GM12878 (cell line): ENCODE results near the gene AIDA. TPM values are rescaled to one million over a fixed set of nuclear protein-coding genes. Genes with fewer than 3 reads are reported as not detected.

Source experiments
- ATAC-seq: fragments of 200-7000 bp; cut with Tn5 transposase; 3 replicates; pipeline ENCODE4 v1.9.1; 2020; ENCODE audit warnings: mild to moderate bottlenecking, moderate library complexity
- Bru-seq: library from RNA; stranded (reverse); fragments of 400-500 nt; gene quantifications from one replicate; lab custom pipeline; 2021; lab: Mats Ljungman, UMichigan
- BruChase-seq, 2 experiments: library from RNA; stranded (reverse); fragments of 400-500 nt; gene quantifications; one replicate each; lab custom pipeline; 2021; lab: Mats Ljungman, UMichigan
- BruUV-seq: library from RNA; stranded (reverse); fragments of 400-500 nt; replicated peaks from 2 replicates; lab custom pipeline; 2021; lab: Mats Ljungman, UMichigan
- CTCF ChIA-PET: fragments of 300-600 bp; sonication (Branson Sonifier 250); formaldehyde crosslinking; extraction: SDS; loops from one replicate; lab custom pipeline; 2021; ENCODE audit warnings: inconsistent platforms; lab: Yijun Ruan, JAX
- POLR2A ChIA-PET: fragments of 350-600 bp; formaldehyde crosslinking; extraction: SDS; loops from one replicate; lab custom pipeline; 2021; ENCODE audit warnings: inconsistent platforms; lab: Charles Lee
- RAD21 ChIA-PET: fragments of 300-600 bp; sonication (Branson Sonifier 250); formaldehyde crosslinking; loops from one replicate; lab custom pipeline; 2023; ENCODE audit warnings: antibody characterized with exemption; ENCODE audit not compliant: unreplicated experiment; lab: Charles Lee
- SMC1A ChIA-PET: fragments of 300-600 bp; sonication (Branson Sonifier 250); formaldehyde crosslinking; loops from one replicate; lab custom pipeline; 2023; ENCODE audit not compliant: unreplicated experiment, uncharacterized antibody; lab: Charles Lee
- DNase-seq: peaks from one replicate; pipeline ENCODE4 v3.0.0-alpha.2; 2011; ENCODE audit warnings: low read depth, low spot score
- FAIRE-seq: peaks from 3 replicates; lab custom pipeline; 2011; peaks lifted over from hg19 to GRCh38; lab: Jason Lieb, UNC
- H2AFZ ChIP-seq: 2 replicates; pipeline ENCODE4 v1.6.0; 2011; ENCODE audit warnings: low read depth, low read length, control low read depth; ENCODE audit not compliant: control insufficient read depth
- H3K27ac ChIP-seq: 2 replicates; pipeline ENCODE4 v1.5.1; 2011; ENCODE audit warnings: control low read depth; ENCODE audit not compliant: control insufficient read depth, insufficient read depth
- H3K27me3 ChIP-seq, 2 experiments: replicated peaks in 1 of 2; 2 replicates each; pipeline versions ENCODE4 v1.6.0 to v1.6.1; 2011; ENCODE audit warnings: low read length in 1 of 2; ENCODE audit not compliant: control insufficient read depth in 2 of 2, insufficient read depth in 2 of 2
- H3K36me3 ChIP-seq, 2 experiments: 2 replicates each; pipeline ENCODE4 v1.5.1; 2011; ENCODE audit warnings: low read length in 1 of 2; ENCODE audit not compliant: control insufficient read depth in 2 of 2, insufficient read depth in 2 of 2
- H3K4me1 ChIP-seq: 2 replicates; pipeline ENCODE4 v1.6.1; 2011; ENCODE audit warnings: mild to moderate bottlenecking, low read length, moderate library complexity, mixed read lengths; ENCODE audit not compliant: control insufficient read depth, insufficient read depth
- H3K4me2 ChIP-seq: 2 replicates; pipeline ENCODE4 v1.6.0; 2011; ENCODE audit warnings: control low read depth; ENCODE audit not compliant: control insufficient read depth, insufficient read depth
- H3K4me3 ChIP-seq: fragments of 200-600 bp; sonication (generic); 2 replicates; pipeline ENCODE4 v1.5.1; 2016
- H3K79me2 ChIP-seq: 2 replicates; pipeline ENCODE4 v1.6.0; 2011; ENCODE audit warnings: low read length; ENCODE audit not compliant: control insufficient read depth, insufficient read depth
- H3K9ac ChIP-seq: 2 replicates; pipeline ENCODE4 v1.8.0; 2011; ENCODE audit warnings: low read length, control low read depth, mixed read lengths; ENCODE audit not compliant: control insufficient read depth, insufficient read depth
- H3K9me3 ChIP-seq: replicated peaks from 3 replicates; pipeline ENCODE4 v1.5.1; 2011; ENCODE audit warnings: mild to moderate bottlenecking, low read length; ENCODE audit not compliant: control insufficient read depth, insufficient read depth
- H4K20me1 ChIP-seq: 2 replicates; pipeline ENCODE4 v1.6.0; 2011; ENCODE audit not compliant: control insufficient read depth, insufficient read depth
- CREM ChIP-seq: IDR thresholded peaks from 2 replicates; pipeline ENCODE4 v1.6.1; 2014; ENCODE audit warnings: antibody characterized with exemption, low read depth
- CUX1 ChIP-seq: IDR thresholded peaks from 2 replicates; pipeline ENCODE4 v1.6.1; 2012; ENCODE audit warnings: improper control_type of control experiment, low read depth, low read length; ENCODE audit not compliant: insufficient replicate concordance
- FOS ChIP-seq: IDR thresholded peaks from 3 replicates; pipeline ENCODE4 v1.6.1; 2011; ENCODE audit warnings: borderline replicate concordance; ENCODE audit not compliant: insufficient read length; ENCODE audit errors: extremely low read depth
- FOXM1 ChIP-seq: IDR thresholded peaks from 2 replicates; pipeline ENCODE4 v1.6.1; 2012; ENCODE audit warnings: low read depth, mild to moderate bottlenecking, inconsistent platforms, low read length, moderate library complexity
- IRF4 ChIP-seq: IDR thresholded peaks from 2 replicates; pipeline ENCODE4 v1.6.1; 2011; ENCODE audit warnings: low read depth, low read length
- KDM1A ChIP-seq: fragments of 200-600 bp; sonication (generic); IDR thresholded peaks from 2 replicates; pipeline ENCODE4 v1.6.1; 2016; ENCODE audit warnings: borderline replicate concordance
- NR2F1 ChIP-seq: fragments of 450-650 bp; conservative IDR thresholded peaks from 2 replicates; pipeline ENCODE4 v1.6.1; 2017; ENCODE audit warnings: mild to moderate bottlenecking
- PAX8 ChIP-seq: fragments of 450-650 bp; IDR thresholded peaks from 2 replicates; pipeline ENCODE4 v1.6.1; 2017; ENCODE audit warnings: mild to moderate bottlenecking, moderate library complexity
- RAD51 ChIP-seq: fragments of 450-650 bp; IDR thresholded peaks from 2 replicates; pipeline ENCODE4 v1.6.1; 2016; ENCODE audit warnings: moderate library complexity, mild to moderate bottlenecking, inconsistent platforms
- SREBF2 ChIP-seq: IDR thresholded peaks from 2 replicates; pipeline ENCODE4 v1.6.1; 2012; ENCODE audit warnings: mild to moderate bottlenecking, low read length
- WGBS: methylation state at CpG from one replicate; pipeline ENCODE4 v1.1.6; 2016; ENCODE audit warnings: low lambda C conversion rate; ENCODE audit not compliant: insufficient replicate concordance, insufficient coverage; ENCODE audit errors: missing lambda C conversion rate; 5-methylcytosine and 5-hydroxymethylcytosine counted together
- in situ Hi-C: fragments of 300-500 bp; cut with MboI; formaldehyde crosslinking; loops from 9 replicates; pipeline ENCODE4 v1.14.3; 2018; ENCODE audit warnings: mixed read lengths
- intact Hi-C: fragments of 100-400 bp; cut with micrococcal nuclease; formaldehyde crosslinking; loops from one replicate; pipeline ENCODE4 v1.14.2; 2022; ENCODE audit not compliant: unreplicated experiment
- long read RNA-seq, 2 experiments: library from polyadenylated mRNA; unstranded; transcript quantifications; one replicate each; pipeline ENCODE4 v2.0.0, GENCODE V29; 2019 to 2020
- polyA minus RNA-seq, 3 experiments: library from RNA; depleted of rRNA, polyadenylated mRNA; stranded (reverse); fragments of >200 nt; gene quantifications; 2 replicates each; pipeline ENCODE4 v1.2.3, GENCODE V29; 2011
- polyA plus RNA-seq, 11 experiments: library from polyadenylated mRNA; depleted of rRNA in 4 of 11; unstranded in 6 of 11; stranded (reverse) in 5 of 11; fragments of >200 nt; fragmentation: Nextera tagmentation in 4 of 11; fragmentation: Illumina TruSeq in 1 of 11; extraction: Ambion mirVana in 4 of 11; extraction: Trizol in 1 of 11; gene quantifications; 1 replicate in 1 of 11; 2 replicates in 10 of 11; pipeline versions ENCODE4 v1.2.1 to v1.2.3, GENCODE V29; 2011 to 2016; ENCODE audit warnings: inconsistent platforms in 2 of 11, missing spikeins in 2 of 11, low read depth in 1 of 11
- total RNA-seq, 4 experiments: library from RNA; depleted of rRNA in 3 of 4; stranded (reverse); fragments of >200 nt in 3 of 4; fragmentation: Illumina TruSeq in 1 of 4; extraction: Trizol in 1 of 4; gene quantifications; 2 replicates each; pipeline versions ENCODE4 v1.2.1 to v1.2.3, GENCODE V29; 2013 to 2021
- TF ChIP-seq, protein P1 (sequence below): IDR thresholded peaks from 2 replicates; pipeline ENCODE4 v1.6.1; 2011; ENCODE audit warnings: mild to moderate bottlenecking, low read depth, low read length, moderate library complexity; ENCODE audit not compliant: insufficient replicate concordance

AIDA gene
- total RNA-seq (2013; cell fraction: nucleolus; rRNA removed), result 12.4 and 13.6 TPM in 2 replicates
- total RNA-seq (2014; rRNA removed), result 16.3 and 17.0 TPM in 2 replicates
- 12.9 and 13.9 TPM in 2 replicates for total RNA-seq (2014; rRNA removed; fragmentation: Illumina TruSeq; extraction: Trizol)
- total RNA-seq (2021), result 27.0 and 28.3 TPM in 2 replicates
- 14.0 TPM for polyA plus RNA-seq (2011; ENCODE audit: low read depth)
- polyA plus RNA-seq (2011; rRNA removed), result 43.1 and 54.0 TPM in 2 replicates
- polyA plus RNA-seq (2011; cell fraction: cytosol; rRNA removed), result 12.5 and 16.8 TPM in 2 replicates
- polyA plus RNA-seq (2011; cell fraction: nucleus; rRNA removed), result 9.8 and 11.6 TPM in 2 replicates
- polyA plus RNA-seq (2012), result 19.6 and 25.4 TPM in 2 replicates
- 33.6 and 41.9 TPM in 2 replicates for polyA plus RNA-seq (2014; fragmentation: Illumina TruSeq; extraction: Trizol)
- polyA plus RNA-seq (2014; fragmentation: Nextera tagmentation; extraction: Ambion mirVana), result 10 to 100 TPM in 1 of 2 experiments, 1 to 10 TPM in 1; 8.9 to 12.8 TPM
- 20.7 and 22.2 TPM in 2 replicates for polyA plus RNA-seq (2014; rRNA removed)
- 10 to 100 TPM; 17.0 to 21.5 TPM for polyA plus RNA-seq (2016; fragmentation: Nextera tagmentation; extraction: Ambion mirVana)
- 25.5 and 32.0 TPM in 2 replicates for polyA minus RNA-seq (2011; rRNA and poly(A)+ RNA removed)
- polyA minus RNA-seq (2011; cell fraction: cytosol; rRNA and poly(A)+ RNA removed), result 16.1 and 18.7 TPM in 2 replicates
- polyA minus RNA-seq (2011; cell fraction: nucleus; rRNA and poly(A)+ RNA removed), result 8.3 and 11.2 TPM in 2 replicates
- Bru-seq, nascent RNA, result percentile 65 among the genes with signal in this experiment
- percentile 69 among the genes with signal in this experiment for BruChase-seq, experiment 1, labeled RNA remaining after a 6-hour chase
- percentile 67 among the genes with signal in this experiment for BruChase-seq, experiment 2, labeled RNA remaining after a 2-hour chase
- long read RNA-seq, experiment 1, partial matches to known transcripts, result 2 of 4 reads
- long read RNA-seq, experiment 1, other reads (novel, unspliced or antisense), result 0 of 4 reads
- long read RNA-seq, experiment 2, partial matches to known transcripts, result 9 of 16 reads
- long read RNA-seq, experiment 2, other reads (novel, unspliced or antisense), result 4 of 16 reads

DNA sequence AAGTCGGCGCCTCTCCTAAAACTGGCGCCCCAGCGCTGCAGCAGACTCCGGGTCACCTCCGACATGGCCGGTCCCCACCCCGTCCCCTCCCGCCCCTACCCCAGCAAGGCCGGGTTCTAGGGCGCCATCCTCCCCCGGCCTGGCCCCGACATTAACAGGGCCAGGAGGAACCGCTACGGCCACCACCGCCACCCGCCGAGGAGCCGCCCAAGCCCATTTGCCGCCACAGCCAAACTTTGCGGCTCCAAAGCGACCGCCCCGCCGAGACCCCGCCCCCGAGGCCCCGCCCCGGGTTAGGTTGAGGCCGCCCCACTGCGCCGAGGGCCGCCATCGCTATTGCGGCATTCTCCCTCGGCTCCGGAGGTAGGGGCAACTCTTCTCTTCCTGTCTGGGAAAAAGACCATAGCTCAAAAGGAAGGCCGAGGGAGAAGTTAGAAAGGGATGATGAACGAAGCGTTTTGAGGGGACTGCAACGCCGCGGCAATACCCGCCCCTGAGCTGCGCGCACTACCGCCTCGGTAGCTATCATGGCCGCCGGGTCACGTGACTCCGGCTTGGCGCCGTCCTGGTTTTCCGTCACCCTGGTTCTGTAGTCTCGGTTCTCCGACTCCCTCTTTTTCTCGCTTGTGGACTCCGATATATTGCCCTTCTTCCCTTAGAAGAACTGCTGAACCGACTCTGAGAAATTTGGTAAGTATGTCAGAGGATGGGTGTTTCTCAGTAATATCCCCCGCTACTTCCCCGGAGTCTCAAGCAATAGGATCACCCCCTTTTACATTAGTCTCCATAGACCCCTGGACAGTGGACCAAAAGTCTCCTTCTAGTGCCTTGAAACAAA, at the start of gene AIDA, which contains the start of gene BROX:
Gene AIDA, minus strand, starts transcription at position 239 of the 838 bp plus-strand sequence. Its CDS starts 174 bp downstream, at position 65.
Gene BROX, plus strand, starts transcription at position 312 of the 838 bp plus-strand sequence. CDS start 3,136 bp downstream, outside the sequence.
- Histone ChIP-seq H3K4me3 (peak within 1 kb of the TSS; percentile 92), H4K20me1 (no peaks in the 10 kb centered on the region), H3K9me3 (no peaks in the 10 kb centered on the region), H3K27me3 (no peaks in the 10 kb centered on the region), H3K79me2 (peaks cover 27% of the 10 kb centered on the region), H3K27ac (peak within 1 kb of the TSS; percentile 98), H2AFZ (peak within 1 kb of the TSS; percentile 99), H3K4me2 (peak within 1 kb of the TSS; percentile 86), H3K36me3 (no peaks in the 10 kb centered on the region; a peak in 1 of 4 replicates), H3K9ac (peak within 1 kb of the TSS; percentile 96), H3K4me1 (no peaks in the 10 kb centered on the region)
- in situ Hi-C loops (loop anchor here (5.0 to 10.0 kb wide), 2 partner anchors 50 to 248 kb away; no protein-coding TSS in a partner anchor), intact Hi-C loops (loop anchor here (2.0 to 10.0 kb wide), 5 partner anchors 20 to 245 kb away; partner anchors contain the start of gene TAF1A)
- ChIA-PET POLR2A (interaction anchor here (0.8 to 1.8 kb wide), 7 partner anchors 12 to 123 kb away, joined by 3 to 19 read pairs (median 4); partner anchors contain the start of gene TAF1A), CTCF (interaction anchor here (1.1 to 2.4 kb wide), 7 partner anchors 14 to 378 kb away, joined by 3 to 10 read pairs (median 5); no protein-coding TSS in a partner anchor), RAD21 (interaction anchor here (1.1 to 1.8 kb wide), 7 partner anchors 9 to 247 kb away, joined by 3 to 12 read pairs (median 5); partner anchors contain the start of gene FAM177B), SMC1A (interaction anchor here (0.5 to 2.3 kb wide), 9 partner anchors 9 to 132 kb away, joined by 3 to 14 read pairs (median 3); no protein-coding TSS in a partner anchor)
- under 1% methylated on average over 29 of the region's 62 CpGs for WGBS
- DNase-seq (no peak), ATAC-seq (peak; percentile 91), FAIRE-seq (no peak)
- BruUV-seq, result no TSS peak
- no peak for TF ChIP-seq SREBF2
- TF ChIP-seq FOXM1, result no peak
- no peak for TF ChIP-seq FOS
- no peak; the same call in none of the 2 replicates for TF ChIP-seq CREM
- TF ChIP-seq KDM1A, result no peak
- no peak for TF ChIP-seq CUX1
- no peak; the same call in 1 of the 2 replicates for TF ChIP-seq PAX8
- TF ChIP-seq RAD51, result peak; percentile 99
- 0 out of 2 replicates have a peak, but pooled peaks have one; percentile 19 for TF ChIP-seq NR2F1
- TF ChIP-seq, protein P1, sequence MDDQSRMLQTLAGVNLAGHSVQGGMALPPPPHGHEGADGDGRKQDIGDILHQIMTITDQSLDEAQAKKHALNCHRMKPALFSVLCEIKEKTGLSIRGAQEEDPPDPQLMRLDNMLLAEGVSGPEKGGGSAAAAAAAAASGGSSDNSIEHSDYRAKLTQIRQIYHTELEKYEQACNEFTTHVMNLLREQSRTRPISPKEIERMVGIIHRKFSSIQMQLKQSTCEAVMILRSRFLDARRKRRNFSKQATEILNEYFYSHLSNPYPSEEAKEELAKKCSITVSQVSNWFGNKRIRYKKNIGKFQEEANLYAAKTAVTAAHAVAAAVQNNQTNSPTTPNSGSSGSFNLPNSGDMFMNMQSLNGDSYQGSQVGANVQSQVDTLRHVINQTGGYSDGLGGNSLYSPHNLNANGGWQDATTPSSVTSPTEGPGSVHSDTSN, result no peak
- TF ChIP-seq IRF4, result peak; percentile 11; the same call in 1 of the 2 replicates
